ENCODE measurements around the gene SOX21.

The SOX21 gene

DNA sequence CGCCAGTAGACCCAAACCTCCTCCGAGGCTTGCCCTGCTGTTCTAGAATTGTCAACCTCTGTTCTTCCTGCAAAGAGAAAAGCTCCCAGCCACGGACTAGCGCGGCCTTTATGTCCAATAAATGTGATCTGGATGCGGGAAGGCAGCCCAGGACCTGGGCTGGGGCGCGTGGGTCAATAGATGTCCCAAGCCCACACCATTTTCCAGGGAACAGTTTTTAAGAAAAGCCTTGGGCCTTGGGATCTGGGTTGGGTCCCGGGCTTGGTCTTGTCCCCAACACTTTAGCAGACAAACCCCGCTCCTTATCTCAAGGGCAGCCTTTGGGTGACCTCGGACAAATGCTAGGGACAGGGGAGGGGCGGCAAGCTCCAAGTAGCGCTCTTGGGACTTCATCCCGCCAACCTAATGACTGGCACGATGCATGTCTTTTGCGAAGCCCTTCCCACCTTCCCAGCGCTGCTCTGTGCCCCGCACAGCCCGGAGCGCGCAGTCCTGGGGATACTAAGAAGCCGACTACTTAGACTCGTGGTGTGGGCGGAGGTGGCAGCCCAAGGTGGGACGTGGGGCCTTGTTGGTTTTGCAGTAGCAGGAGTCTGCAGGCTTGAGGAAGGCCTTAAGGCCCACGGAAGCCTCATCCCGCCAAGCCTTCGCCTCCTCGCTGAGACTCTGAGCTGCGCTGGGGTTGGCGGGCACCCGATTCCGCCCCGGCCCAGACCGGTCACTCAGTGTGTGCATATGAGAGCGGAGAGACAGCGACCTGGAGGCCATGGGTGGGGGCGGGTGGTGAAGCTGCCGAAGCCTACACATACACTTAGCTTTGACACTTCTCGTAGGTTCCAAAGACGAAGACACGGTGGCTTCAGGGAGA is 10.8 kb downstream of the SOX21 start:
- no peaks in the 10 kb centered on the region for H3K4me1 ChIP-seq (ENCODE audit: control insufficient read depth, insufficient read depth, low read length, unreplicated experiment)
- no peaks in the 10 kb centered on the region for H3K36me3 ChIP-seq (ENCODE audit: insufficient read depth, low read length)
- H3K27me3 ChIP-seq (ENCODE audit: insufficient read depth, low read length) = peaks cover 100% of the 10 kb centered on the region
- no peak overlapping the region for H3K27ac ChIP-seq (ENCODE audit: low read depth, low read length)
- no peaks in the 10 kb centered on the region for H3K79me2 ChIP-seq (ENCODE audit: control insufficient read depth, insufficient read depth, low read length, unreplicated experiment)
- H2AFZ ChIP-seq (ENCODE audit: low read length, unreplicated experiment) = no peak overlapping the region
- H3K4me3 ChIP-seq (ENCODE audit: low read depth, low read length) = no peak overlapping the region

GRCh38 chr13:94700536-94700935 is 11.8 kb downstream of the SOX21 start:
- Histone ChIP-seq H3K4me3 (ENCODE audit: low read depth, low read length) (no peak overlapping the region), H3K79me2 (ENCODE audit: control insufficient read depth, insufficient read depth, low read length, unreplicated experiment) (no peaks in the 10 kb centered on the region), H3K4me1 (ENCODE audit: control insufficient read depth, insufficient read depth, low read length, unreplicated experiment) (no peaks in the 10 kb centered on the region), H3K27me3 (ENCODE audit: insufficient read depth, low read length) (peaks cover 100% of the 10 kb centered on the region), H3K27ac (ENCODE audit: low read depth, low read length) (no peak overlapping the region), H2AFZ (ENCODE audit: low read length, unreplicated experiment) (no peak overlapping the region), H3K36me3 (ENCODE audit: insufficient read depth, low read length) (no peaks in the 10 kb centered on the region)

- Histone ChIP-seq H3K79me2 (ENCODE audit: control insufficient read depth, insufficient read depth, low read length, unreplicated experiment) (no peaks in the 10 kb centered on the region), H3K27me3 (ENCODE audit: insufficient read depth, low read length) (peaks cover 100% of the 10 kb centered on the region), H3K4me1 (ENCODE audit: control insufficient read depth, insufficient read depth, low read length, unreplicated experiment) (no peaks in the 10 kb centered on the region), H3K27ac (ENCODE audit: low read depth, low read length) (no peak overlapping the region), H3K4me3 (ENCODE audit: low read depth, low read length) (no peak overlapping the region), H2AFZ (ENCODE audit: low read length, unreplicated experiment) (no peak overlapping the region), H3K36me3 (ENCODE audit: insufficient read depth, low read length) (no peaks in the 10 kb centered on the region)
These were observed 12.3 kb downstream of the SOX21 start for GRCh38 chr13:94700051-94700535.

DNA sequence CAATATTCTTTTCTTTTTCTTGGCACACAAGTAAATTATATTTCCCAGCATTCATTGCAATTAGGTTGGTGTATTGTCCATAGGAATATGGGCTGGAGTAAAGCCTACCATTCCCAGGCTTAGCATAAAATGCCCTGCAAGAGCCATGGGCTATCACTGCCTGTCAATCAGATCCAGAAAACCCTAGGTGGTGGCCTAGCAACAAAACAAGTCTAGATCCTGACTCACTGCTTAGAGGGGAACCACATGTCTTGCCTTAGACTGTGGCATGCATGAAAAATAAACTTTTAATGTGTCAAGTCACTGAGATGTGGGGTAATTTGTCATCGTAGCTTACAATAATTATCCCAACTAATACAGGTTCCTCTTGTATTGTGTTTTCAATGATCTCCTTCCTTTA is 16.2 kb downstream of the SOX21 start:
- H3K36me3 ChIP-seq (ENCODE audit: insufficient read depth, low read length) = no peaks in the 10 kb centered on the region
- peaks cover 97% of the 10 kb centered on the region for H3K27me3 ChIP-seq (ENCODE audit: insufficient read depth, low read length)
- H2AFZ ChIP-seq (ENCODE audit: low read length, unreplicated experiment) = no peak overlapping the region
- H3K79me2 ChIP-seq (ENCODE audit: control insufficient read depth, insufficient read depth, low read length, unreplicated experiment) = no peaks in the 10 kb centered on the region
- H3K4me1 ChIP-seq (ENCODE audit: control insufficient read depth, insufficient read depth, low read length, unreplicated experiment) = no peaks in the 10 kb centered on the region
- H3K4me3 ChIP-seq (ENCODE audit: low read depth, low read length) = no peak overlapping the region
- H3K27ac ChIP-seq (ENCODE audit: low read depth, low read length) = no peak overlapping the region

DNA sequence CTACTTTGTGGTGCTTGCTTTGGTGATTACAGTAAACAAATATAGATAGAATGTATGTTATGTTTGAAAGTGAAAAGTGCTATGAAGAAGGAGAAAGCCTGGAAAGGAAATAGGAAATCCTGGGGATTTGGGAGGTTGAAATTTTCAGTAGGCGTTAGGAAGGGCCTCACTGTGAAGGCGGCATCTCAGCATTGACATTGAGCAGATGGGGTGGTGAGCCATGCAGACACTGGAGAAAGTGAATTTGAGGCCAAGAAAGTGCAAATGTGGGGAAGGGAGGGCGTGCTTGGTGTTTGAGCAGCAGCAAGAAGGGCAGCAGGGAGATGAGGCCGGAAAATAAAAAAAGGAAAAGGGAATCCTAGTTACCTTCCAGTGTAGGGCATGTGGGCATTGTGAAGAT is 20.3 kb downstream of the SOX21 start:
- H3K36me3 ChIP-seq (ENCODE audit: insufficient read depth, low read length) = no peaks in the 10 kb centered on the region
- no peak overlapping the region for H3K4me3 ChIP-seq (ENCODE audit: low read depth, low read length)
- H3K4me1 ChIP-seq (ENCODE audit: control insufficient read depth, insufficient read depth, low read length, unreplicated experiment) = no peaks in the 10 kb centered on the region
- H3K79me2 ChIP-seq (ENCODE audit: control insufficient read depth, insufficient read depth, low read length, unreplicated experiment) = no peaks in the 10 kb centered on the region
- no peak overlapping the region for H2AFZ ChIP-seq (ENCODE audit: low read length, unreplicated experiment)
- no peak overlapping the region for H3K27ac ChIP-seq (ENCODE audit: low read depth, low read length)
- peaks cover 89% of the 10 kb centered on the region for H3K27me3 ChIP-seq (ENCODE audit: insufficient read depth, low read length)

DNA sequence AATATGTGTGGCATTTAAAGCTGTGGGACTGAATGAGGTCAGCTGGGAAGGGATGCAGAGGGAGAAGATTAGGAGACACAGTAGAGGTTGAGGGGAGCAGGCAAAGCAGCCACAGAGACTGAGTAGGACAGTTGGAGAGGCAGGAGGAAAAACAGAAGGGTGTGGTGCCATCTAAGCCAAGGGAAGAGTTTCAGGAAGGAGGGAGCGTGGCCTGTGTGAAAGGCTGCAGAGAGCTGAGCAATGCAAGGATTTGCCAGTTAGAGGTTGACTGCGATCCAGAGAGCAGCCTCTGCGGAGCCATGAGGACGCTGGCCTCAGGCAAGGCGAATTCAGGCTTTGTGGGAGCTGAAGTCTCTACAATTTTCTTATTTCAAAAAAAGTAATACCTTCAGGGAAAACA is 28.9 kb downstream of the SOX21 start:
- H3K27me3 ChIP-seq (ENCODE audit: insufficient read depth, low read length) = peaks cover 52% of the 10 kb centered on the region
- H3K36me3 ChIP-seq (ENCODE audit: insufficient read depth, low read length) = no peaks in the 10 kb centered on the region
- H3K27ac ChIP-seq (ENCODE audit: low read depth, low read length) = no peak overlapping the region
- no peaks in the 10 kb centered on the region for H3K4me1 ChIP-seq (ENCODE audit: control insufficient read depth, insufficient read depth, low read length, unreplicated experiment)
- no peak overlapping the region for H2AFZ ChIP-seq (ENCODE audit: low read length, unreplicated experiment)
- H3K4me3 ChIP-seq (ENCODE audit: low read depth, low read length) = no peak overlapping the region
- H3K79me2 ChIP-seq (ENCODE audit: control insufficient read depth, insufficient read depth, low read length, unreplicated experiment) = no peaks in the 10 kb centered on the region

- H3K27me3 ChIP-seq (ENCODE audit: insufficient read depth, low read length) = peaks cover 54% of the 10 kb centered on the region
- H3K27ac ChIP-seq (ENCODE audit: low read depth, low read length) = no peak overlapping the region
- no peak overlapping the region for H3K4me3 ChIP-seq (ENCODE audit: low read depth, low read length)
- H3K4me1 ChIP-seq (ENCODE audit: control insufficient read depth, insufficient read depth, low read length, unreplicated experiment) = no peaks in the 10 kb centered on the region
- H2AFZ ChIP-seq (ENCODE audit: low read length, unreplicated experiment) = no peak overlapping the region
- no peaks in the 10 kb centered on the region for H3K79me2 ChIP-seq (ENCODE audit: control insufficient read depth, insufficient read depth, low read length, unreplicated experiment)
- H3K36me3 ChIP-seq (ENCODE audit: insufficient read depth, low read length) = no peaks in the 10 kb centered on the region
These were observed 30.1 kb downstream of the SOX21 start for GRCh38 chr13:94682229-94682628.

GRCh38 chr13:94679614-94680013 is 32.7 kb downstream of the SOX21 start:
- peaks cover 63% of the 10 kb centered on the region for H3K27me3 ChIP-seq (ENCODE audit: insufficient read depth, low read length)
- no peak overlapping the region for H3K27ac ChIP-seq (ENCODE audit: low read depth, low read length)
- H3K4me3 ChIP-seq (ENCODE audit: low read depth, low read length) = no peak overlapping the region
- no peaks in the 10 kb centered on the region for H3K79me2 ChIP-seq (ENCODE audit: control insufficient read depth, insufficient read depth, low read length, unreplicated experiment)
- no peaks in the 10 kb centered on the region for H3K36me3 ChIP-seq (ENCODE audit: insufficient read depth, low read length)
- H3K4me1 ChIP-seq (ENCODE audit: control insufficient read depth, insufficient read depth, low read length, unreplicated experiment) = no peaks in the 10 kb centered on the region
- no peak overlapping the region for H2AFZ ChIP-seq (ENCODE audit: low read length, unreplicated experiment)

- H3K27ac ChIP-seq (ENCODE audit: low read depth, low read length) = no peak overlapping the region
- H3K4me1 ChIP-seq (ENCODE audit: control insufficient read depth, insufficient read depth, low read length, unreplicated experiment) = no peaks in the 10 kb centered on the region
- H2AFZ ChIP-seq (ENCODE audit: low read length, unreplicated experiment) = no peak overlapping the region
- no peak overlapping the region for H3K4me3 ChIP-seq (ENCODE audit: low read depth, low read length)
- H3K36me3 ChIP-seq (ENCODE audit: insufficient read depth, low read length) = no peaks in the 10 kb centered on the region
- H3K27me3 ChIP-seq (ENCODE audit: insufficient read depth, low read length) = peaks cover 63% of the 10 kb centered on the region
- H3K79me2 ChIP-seq (ENCODE audit: control insufficient read depth, insufficient read depth, low read length, unreplicated experiment) = no peaks in the 10 kb centered on the region
These were observed 33.5 kb downstream of the SOX21 start for GRCh38 chr13:94678845-94679244.

DNA sequence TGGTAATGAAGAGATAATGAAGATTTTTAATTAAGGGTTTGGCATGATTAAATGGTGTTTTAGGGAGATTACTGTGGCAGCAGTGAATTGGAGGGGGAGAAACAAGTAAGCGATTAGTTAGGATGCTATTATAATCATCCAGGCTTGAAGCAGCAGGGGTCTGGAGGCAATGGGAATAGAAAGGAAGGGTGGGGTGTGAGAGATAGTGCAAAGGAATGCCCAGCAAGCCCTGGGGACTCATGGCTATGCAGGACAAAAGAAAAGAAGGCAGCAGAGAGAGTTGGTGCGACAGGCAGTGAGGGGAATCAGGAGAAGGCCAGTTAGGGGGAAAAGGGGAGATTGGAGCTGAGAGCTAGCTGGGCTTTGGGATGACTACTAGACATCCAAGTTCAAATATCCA is 34.5 kb downstream of the SOX21 start:
- Histone ChIP-seq H3K4me3 (ENCODE audit: low read depth, low read length) (no peak overlapping the region), H3K27me3 (ENCODE audit: insufficient read depth, low read length) (peaks cover 58% of the 10 kb centered on the region), H2AFZ (ENCODE audit: low read length, unreplicated experiment) (no peak overlapping the region), H3K4me1 (ENCODE audit: control insufficient read depth, insufficient read depth, low read length, unreplicated experiment) (no peaks in the 10 kb centered on the region), H3K27ac (ENCODE audit: low read depth, low read length) (no peak overlapping the region), H3K79me2 (ENCODE audit: control insufficient read depth, insufficient read depth, low read length, unreplicated experiment) (no peaks in the 10 kb centered on the region), H3K36me3 (ENCODE audit: insufficient read depth, low read length) (no peaks in the 10 kb centered on the region)

GRCh38 chr13:94674609-94675348 is 37.6 kb downstream of the SOX21 start:
- no peaks in the 10 kb centered on the region for H3K79me2 ChIP-seq (ENCODE audit: control insufficient read depth, insufficient read depth, low read length, unreplicated experiment)
- peaks cover 41% of the 10 kb centered on the region for H3K27me3 ChIP-seq (ENCODE audit: insufficient read depth, low read length)
- H3K27ac ChIP-seq (ENCODE audit: low read depth, low read length) = no peak overlapping the region
- no peaks in the 10 kb centered on the region for H3K36me3 ChIP-seq (ENCODE audit: insufficient read depth, low read length)
- H3K4me3 ChIP-seq (ENCODE audit: low read depth, low read length) = no peak overlapping the region
- H3K4me1 ChIP-seq (ENCODE audit: control insufficient read depth, insufficient read depth, low read length, unreplicated experiment) = no peaks in the 10 kb centered on the region
- H2AFZ ChIP-seq (ENCODE audit: low read length, unreplicated experiment) = no peak overlapping the region

Measured in ACC112 (cell line).